Activated naive CD4-positive, alpha-beta T cell treated with anti-CD3 and anti-CD28 coated beads, Interleukin-2, amount 10 ng/mL, durations not matched to agents 7 days and 5 days (primary cell): Measurements from ENCODE around the gene RPL36AL.
"Not testable (repeated sequence)": the region's sequence is repeated elsewhere in the genome, so short reads cannot be mapped to it uniquely, and the experiment has no call there.

ENCODE experiments used
- CTCF ChIA-PET: fragments of 350-600 bp; sonication (Branson Sonifier 250); formaldehyde crosslinking; loops from one replicate; lab custom pipeline; 2021; ENCODE audit warnings: antibody characterized with exemption; lab: Charles Lee
- DNase-seq: peaks from one replicate; pipeline ENCODE4 v3.0.0-alpha.2; 2020
- H3K27ac Mint-ChIP-seq: one replicate; pipeline ENCODE4 v1.8.0; 2021; ENCODE audit warnings: mild to moderate bottlenecking, moderate library complexity, mixed read lengths
- H3K27me3 Mint-ChIP-seq: one replicate; pipeline ENCODE4 v1.8.0; 2021; ENCODE audit warnings: mild to moderate bottlenecking, mixed read lengths
- H3K36me3 Mint-ChIP-seq: one replicate; pipeline ENCODE4 v1.8.0; 2021; ENCODE audit warnings: mixed read lengths
- H3K4me1 Mint-ChIP-seq: one replicate; pipeline ENCODE4 v1.8.0; 2021; ENCODE audit warnings: mixed read lengths
- H3K4me3 Mint-ChIP-seq: one replicate; pipeline ENCODE4 v1.8.0; 2021; ENCODE audit warnings: mild to moderate bottlenecking, moderate library complexity, mixed read lengths
- H3K9me3 Mint-ChIP-seq: one replicate; pipeline ENCODE4 v1.8.0; 2021; ENCODE audit warnings: mixed read lengths

Gene RPL36AL

GRCh38 chr14:49620182-49621113 is at the start of gene RPL36AL, which contains the start of gene MGAT2:
Gene RPL36AL (minus strand): TSS chr14:49620626. CDS start chr14:49619104, 1,522 bp downstream.
Gene MGAT2 (plus strand): TSS chr14:49620799. CDS start chr14:49621269, 470 bp downstream.
- H3K27ac Mint-ChIP-seq, result peak within 1 kb of the TSS; percentile 99
- peak within 1 kb of the TSS; percentile 99 for H3K4me3 Mint-ChIP-seq
- DNase-seq, result peak; percentile 97
- CTCF ChIA-PET, result interaction anchor here (0.6 to 3.4 kb wide), 12 partner anchors 10 to 159 kb away, joined by 3 to 27 read pairs (median 3); partner anchors contain the start of genes DNAAF2, KLHDC1, LRR1 and RPS29
- no peaks in the 10 kb centered on the region for H3K9me3 Mint-ChIP-seq
- peaks cover 64% of the 10 kb centered on the region for H3K4me1 Mint-ChIP-seq
- H3K27me3 Mint-ChIP-seq, result no peaks in the 10 kb centered on the region
- peaks cover 63% of the 10 kb centered on the region for H3K36me3 Mint-ChIP-seq

GRCh38 chr14:49659526-49660455 is 39.4 kb upstream of the RPL36AL start:
- Mint-ChIP-seq H3K27me3 (no peaks in the 10 kb centered on the region), H3K27ac (no peak overlapping the region), H3K36me3 (peaks cover 22% of the 10 kb centered on the region), H3K9me3 (no peaks in the 10 kb centered on the region), H3K4me1 (no peaks in the 10 kb centered on the region), H3K4me3 (no peak overlapping the region)
- CTCF ChIA-PET, result interaction anchor here (0.9 kb wide), 1 partner anchor 12 kb away, joined by 3 read pairs; no protein-coding TSS in a partner anchor
- DNase-seq, result no peak

- Mint-ChIP-seq H3K36me3 (peaks cover 17% of the 10 kb centered on the region), H3K27ac (peak overlapping the region; percentile 42)
- H3K27me3 Mint-ChIP-seq, H3K4me3 Mint-ChIP-seq, CTCF ChIA-PET, H3K9me3 Mint-ChIP-seq, DNase-seq, H3K4me1 Mint-ChIP-seq: not testable (repeated sequence)
These were observed 37.1 kb upstream of the RPL36AL start for GRCh38 chr14:49657500-49657899.

GRCh38 chr14:49654511-49654910 is 34.1 kb upstream of the RPL36AL start:
- CTCF ChIA-PET, result interaction anchor here (0.6 kb wide), 1 partner anchor 198 kb away, joined by 3 read pairs; the partner anchor contains the start of gene NEMF
- DNase-seq, result no peak
- Mint-ChIP-seq H3K36me3 (peaks cover 18% of the 10 kb centered on the region), H3K4me1 (no peaks in the 10 kb centered on the region), H3K9me3 (no peaks in the 10 kb centered on the region), H3K27me3 (no peaks in the 10 kb centered on the region), H3K4me3 (no peak overlapping the region), H3K27ac (no peak overlapping the region)

- no peaks in the 10 kb centered on the region for H3K4me1 Mint-ChIP-seq
- no peak overlapping the region for H3K27ac Mint-ChIP-seq
- no peak for DNase-seq
- H3K4me3 Mint-ChIP-seq, result no peak overlapping the region
- H3K9me3 Mint-ChIP-seq, result no peaks in the 10 kb centered on the region
- CTCF ChIA-PET, result no interaction called here
- H3K27me3 Mint-ChIP-seq, result no peaks in the 10 kb centered on the region
- peaks cover 18% of the 10 kb centered on the region for H3K36me3 Mint-ChIP-seq
These were observed 33.1 kb upstream of the RPL36AL start for GRCh38 chr14:49653508-49653907.

GRCh38 chr14:49642163-49642562 is 21.7 kb upstream of the RPL36AL start:
- no peak for DNase-seq
- Mint-ChIP-seq H3K4me1 (peaks cover 24% of the 10 kb centered on the region), H3K9me3 (no peaks in the 10 kb centered on the region), H3K36me3 (peaks cover 43% of the 10 kb centered on the region), H3K27ac (no peak overlapping the region), H3K27me3 (no peaks in the 10 kb centered on the region), H3K4me3 (no peak overlapping the region)
- CTCF ChIA-PET, result no interaction called here

- CTCF ChIA-PET, result no interaction called here
- Mint-ChIP-seq H3K27ac (no peak overlapping the region), H3K4me1 (peaks cover 28% of the 10 kb centered on the region), H3K4me3 (no peak overlapping the region), H3K9me3 (no peaks in the 10 kb centered on the region), H3K36me3 (peaks cover 42% of the 10 kb centered on the region), H3K27me3 (no peaks in the 10 kb centered on the region)
- DNase-seq, result no peak
These were observed 21.3 kb upstream of the RPL36AL start for GRCh38 chr14:49641697-49642129.

GRCh38 chr14:49640540-49641417 is 20.4 kb upstream of the RPL36AL start:
- H3K27ac Mint-ChIP-seq, result peak overlapping the region; percentile 31
- H3K27me3 Mint-ChIP-seq, result no peaks in the 10 kb centered on the region
- H3K9me3 Mint-ChIP-seq, result no peaks in the 10 kb centered on the region
- peaks cover 36% of the 10 kb centered on the region for H3K4me1 Mint-ChIP-seq
- peaks cover 47% of the 10 kb centered on the region for H3K36me3 Mint-ChIP-seq
- H3K4me3 Mint-ChIP-seq, result no peak overlapping the region
- DNase-seq, result no peak
- CTCF ChIA-PET, result interaction anchor here (0.7 kb wide), 1 partner anchor 10 kb away, joined by 3 read pairs; no protein-coding TSS in a partner anchor

GRCh38 chr14:49637534-49638078 is 17.2 kb upstream of the RPL36AL start:
- Mint-ChIP-seq H3K36me3 (peaks cover 42% of the 10 kb centered on the region), H3K4me1 (peaks cover 49% of the 10 kb centered on the region), H3K4me3 (no peak overlapping the region), H3K27me3 (no peaks in the 10 kb centered on the region), H3K27ac (no peak overlapping the region), H3K9me3 (no peaks in the 10 kb centered on the region)
- DNase-seq, result no peak
- CTCF ChIA-PET, result interaction anchor here (0.6 to 0.8 kb wide), 2 partner anchors 9 to 1327 kb away, joined by 3 read pairs; no protein-coding TSS in a partner anchor

GRCh38 chr14:49636866-49637265 is 16.4 kb upstream of the RPL36AL start:
- peaks cover 38% of the 10 kb centered on the region for H3K36me3 Mint-ChIP-seq

GRCh38 chr14:49634547-49635334 is 14.3 kb upstream of the RPL36AL start, which contains the start of gene DNAAF2:
Gene DNAAF2 (minus strand): TSS chr14:49635244. CDS start chr14:49635149, 95 bp downstream.
- DNase-seq, result peak; percentile 73
- no peaks in the 10 kb centered on the region for H3K9me3 Mint-ChIP-seq
- H3K36me3 Mint-ChIP-seq, result peaks cover 30% of the 10 kb centered on the region
- peak within 1 kb of the TSS; percentile 90 for H3K4me3 Mint-ChIP-seq
- CTCF ChIA-PET, result interaction anchor here (0.5 to 3.3 kb wide), 17 partner anchors 11 to 427 kb away, joined by 3 to 27 read pairs (median 4); partner anchors contain the start of genes KLHDC2, MGAT2, NEMF and RPL36AL
- H3K27me3 Mint-ChIP-seq, result no peaks in the 10 kb centered on the region
- H3K27ac Mint-ChIP-seq, result peak within 1 kb of the TSS; percentile 95
- H3K4me1 Mint-ChIP-seq, result peaks cover 58% of the 10 kb centered on the region

More at GRCh38 chr14:49636866-49637265, 16.4 kb upstream of the RPL36AL start:
- CTCF ChIA-PET, result no interaction called here
- no peak for DNase-seq
- Mint-ChIP-seq H3K27ac (no peak overlapping the region), H3K9me3 (no peaks in the 10 kb centered on the region), H3K4me1 (peaks cover 49% of the 10 kb centered on the region), H3K27me3 (no peaks in the 10 kb centered on the region), H3K4me3 (peak overlapping the region; percentile 90)
